GM12874 (cell line): ENCODE measurements around the gene IRX4.

ENCODE experiments used
- CTCF ChIP-seq: IDR thresholded peaks from 2 replicates; pipeline ENCODE4 v1.5.1; 2011; ENCODE audit warnings: low read depth, mild to moderate bottlenecking, control low read depth, low read length, moderate library complexity; ENCODE audit not compliant: insufficient read depth

IRX4 gene

GRCh38 chr5:1918488-1919208 is 35.9 kb upstream of the IRX4 start:
- TF ChIP-seq CTCF, result no peak

- TF ChIP-seq CTCF, result no peak
Observed at GRCh38 chr5:1917830-1918487, 35.2 kb upstream of the IRX4 start.

GRCh38 chr5:1916041-1917001 is 33.6 kb upstream of the IRX4 start:
- no peak for TF ChIP-seq CTCF

GRCh38 chr5:1915316-1915715 is 32.6 kb upstream of the IRX4 start:
- TF ChIP-seq CTCF, result no peak

- no peak for TF ChIP-seq CTCF
Observed at GRCh38 chr5:1914471-1914870, 31.7 kb upstream of the IRX4 start.

GRCh38 chr5:1913578-1913977 is 30.9 kb upstream of the IRX4 start:
- no peak for TF ChIP-seq CTCF

GRCh38 chr5:1912951-1913565 is 30.3 kb upstream of the IRX4 start:
- no peak for TF ChIP-seq CTCF
